ENCODE results near the gene WFS1.

GRCh38 chr4:6242271-6243029, 27.2 kb upstream of the WFS1 start:
- TF ChIP-seq CTCF (conservative IDR thresholded peaks at IDR 0.05; ENCODE audit: low read depth, low read length) (no peak), CEBPB (IDR thresholded peaks at IDR 0.05; ENCODE audit: low read depth, low read length) (no peak), RCOR1 (IDR thresholded peaks at IDR 0.05; ENCODE audit: insufficient replicate concordance, low read length) (no peak), MAZ (IDR thresholded peaks at IDR 0.05; ENCODE audit: borderline replicate concordance, low read depth, low read length) (no peak), POLR2A (IDR thresholded peaks at IDR 0.05; ENCODE audit: low read depth, low read length) (no peak), MAFK (IDR thresholded peaks at IDR 0.05; ENCODE audit: low read depth, low read length) (no peak), RFX5 (IDR thresholded peaks at IDR 0.05; ENCODE audit: low read depth, low read length) (no peak)

Data from IMR-90 (cell line).